Bronchial epithelial cell (primary cell): ENCODE measurements around the gene ETV3. TPM values are rescaled to one million over a fixed set of nuclear protein-coding genes. Genes with fewer than 3 reads are reported as not detected.

Source experiments
- total RNA-seq: library from RNA; depleted of rRNA; stranded (reverse); fragments of >200 nt; gene quantifications from 2 replicates; pipeline ENCODE4 v1.2.1, GENCODE V29; 2014

The ETV3 gene
- total RNA-seq, 1 donor from 2014 or later, result 17.1 TPM

Other genes starting within 250 kb of the ETV3 start
- 1.8 TPM in 2 replicates for gene PEAR1, start 244.7 kb downstream of the ETV3 start, total RNA-seq
- gene LRRC71, start 217.8 kb downstream of the ETV3 start, total RNA-seq, result not detected in 2 replicates
- gene ARHGEF11, start 92.7 kb downstream of the ETV3 start, total RNA-seq, result 12.4 and 22.3 TPM in 2 replicates
- not detected in 2 replicates for gene ETV3L, start 38.6 kb downstream of the ETV3 start, total RNA-seq